B cell (primary cell): ENCODE data around the gene ALG1L2. TPM values are rescaled to one million over a fixed set of nuclear protein-coding genes. Genes with fewer than 3 reads are reported as not detected.
"Not testable (repeated sequence)": the region's sequence is repeated elsewhere in the genome, so short reads cannot be mapped to it uniquely, and the experiment has no call there.

Source experiments
- ATAC-seq: fragments of 200-7000 bp; cut with Tn5 transposase; one replicate; pipeline ENCODE4 v1.10.0; 2021; ENCODE audit warnings: low read depth, mild to moderate bottlenecking, moderate number of reproducible peaks, moderate library complexity
- CTCF ChIA-PET: fragments of 350-600 bp; sonication (Branson Sonifier 250); formaldehyde crosslinking; loops from one replicate; lab custom pipeline; 2021; ENCODE audit warnings: antibody characterized with exemption, inconsistent platforms; lab: Charles Lee
- POLR2A ChIA-PET: fragments of 350-600 bp; sonication (Branson Sonifier 250); formaldehyde crosslinking; loops from one replicate; lab custom pipeline; 2021; ENCODE audit warnings: antibody characterized with exemption; lab: Charles Lee
- DNase-seq: peaks from one replicate; pipeline ENCODE4 v3.0.0; 2013
- H2AFZ ChIP-seq: 2 replicates; pipeline ENCODE4 v1.6.1; 2012; ENCODE audit warnings: mild to moderate bottlenecking, low read depth, low read length; ENCODE audit not compliant: insufficient read depth, poor library complexity, severe bottlenecking
- H3K27ac ChIP-seq, 2 donors: 1 replicate in 1 of 2; 2 replicates in 1 of 2; pipeline ENCODE4 v1.5.1; 2012 to 2013; ENCODE audit warnings: low read length in 2 of 2, mild to moderate bottlenecking in 2 of 2, moderate library complexity in 1 of 2
- H3K27me3 ChIP-seq, 4 experiments: fragments of 200-600 bp in 1 of 4; sonication (generic) in 1 of 4; replicated peaks in 1 of 4; 1 replicate in 2 of 4; 2 replicates in 2 of 4; pipeline versions ENCODE4 v1.6.1 to v1.7.0; 2013 to 2016; ENCODE audit warnings: low read length in 3 of 4, mild to moderate bottlenecking in 2 of 4, mixed read lengths in 1 of 4, moderate library complexity in 1 of 4; ENCODE audit not compliant: insufficient read depth in 4 of 4, control insufficient read depth in 3 of 4; ENCODE audit errors: control extremely low read depth in 1 of 4
- H3K36me3 ChIP-seq, 2 experiments: replicated peaks in 1 of 2; 1 replicate in 1 of 2; 2 replicates in 1 of 2; pipeline versions ENCODE4 v1.6.1 to v1.7.1; 2013; ENCODE audit warnings: low read length in 1 of 2; ENCODE audit not compliant: insufficient read depth in 2 of 2, control insufficient read depth in 1 of 2; ENCODE audit errors: control extremely low read depth in 1 of 2, extremely low read depth in 1 of 2
- H3K4me1 ChIP-seq, 2 donors: fragments of 200-600 bp in 1 of 2; sonication (generic) in 1 of 2; 1 replicate in 1 of 2; 2 replicates in 1 of 2; pipeline versions ENCODE4 v1.5.1 to v1.6.1; 2013 to 2017; ENCODE audit warnings: low read length in 2 of 2; ENCODE audit not compliant: control insufficient read depth in 2 of 2, insufficient read depth in 2 of 2
- H3K4me2 ChIP-seq: replicated peaks from 2 replicates; pipeline ENCODE3; 2012; ENCODE audit warnings: mild to moderate bottlenecking, low read depth, low read length; ENCODE audit not compliant: poor library complexity, severe bottlenecking
- H3K4me3 ChIP-seq, 5 experiments: fragments of 200-600 bp in 1 of 5; sonication (generic) in 1 of 5; 1 replicate in 3 of 5; 2 replicates in 2 of 5; pipeline versions ENCODE4 v1.5.1 to v1.7.0; 2011 to 2016; ENCODE audit warnings: low read length in 4 of 5, mild to moderate bottlenecking in 4 of 5, low read depth in 2 of 5, control low read depth in 1 of 5, moderate library complexity in 1 of 5; ENCODE audit not compliant: insufficient read depth in 1 of 5; ENCODE audit errors: control extremely low read depth in 1 of 5, extremely low read depth in 1 of 5
- H3K79me2 ChIP-seq: fragments of 200-600 bp; sonication (generic); one replicate; pipeline ENCODE4 v1.6.0; 2016; ENCODE audit warnings: low read length; ENCODE audit not compliant: control insufficient read depth, insufficient read depth
- H3K9ac ChIP-seq: fragments of 200-600 bp; sonication (generic); 2 replicates; pipeline ENCODE4 v1.6.1; 2017; ENCODE audit warnings: mild to moderate bottlenecking, low read length, moderate library complexity
- H3K9me3 ChIP-seq, 3 donors: one replicate each; pipeline versions ENCODE4 v1.6.1 to v1.7.1; 2013; ENCODE audit warnings: low read length in 2 of 3; ENCODE audit not compliant: control insufficient read depth in 2 of 3, insufficient read depth in 1 of 3; ENCODE audit errors: control extremely low read depth in 1 of 3
- H4K20me1 ChIP-seq: 2 replicates; pipeline ENCODE4 v1.6.0; 2012; ENCODE audit warnings: mild to moderate bottlenecking, low read length; ENCODE audit not compliant: insufficient read depth, control insufficient read depth, poor library complexity, severe bottlenecking
- H3K27ac Mint-ChIP-seq: one replicate; pipeline ENCODE4 v1.8.0; 2021; ENCODE audit warnings: mixed read lengths
- H3K27me3 Mint-ChIP-seq: one replicate; pipeline ENCODE4 v1.8.0; 2021; ENCODE audit warnings: mixed read lengths
- H3K4me1 Mint-ChIP-seq: one replicate; pipeline ENCODE4 v1.8.0; 2021; ENCODE audit warnings: mixed read lengths
- H3K4me3 Mint-ChIP-seq: one replicate; pipeline ENCODE4 v1.8.0; 2021; ENCODE audit warnings: mixed read lengths
- H3K9me3 Mint-ChIP-seq: one replicate; pipeline ENCODE4 v1.8.0; 2022; ENCODE audit warnings: mixed read lengths; ENCODE audit not compliant: insufficient read depth
- WGBS: methylation state at CpG from one replicate; pipeline ENCODE4 v1.1.5; 2013; ENCODE audit warnings: missing lambda C conversion rate; ENCODE audit not compliant: insufficient coverage; 5-methylcytosine and 5-hydroxymethylcytosine counted together
- intact Hi-C: fragments of 100-400 bp; cut with micrococcal nuclease; formaldehyde crosslinking; loops from one replicate; pipeline ENCODE4 v1.10.0; 2022
- polyA plus RNA-seq: library from polyadenylated mRNA; depleted of rRNA; stranded (reverse); fragments of >200 nt; gene quantifications from 2 replicates; pipeline ENCODE4 v1.2.3, GENCODE V29; 2012
- total RNA-seq, 2 donors: library from RNA; stranded (reverse); fragments of 120-200 nt in 1 of 2; gene quantifications; 1 replicate in 1 of 2; 2 replicates in 1 of 2; pipeline versions ENCODE4 v1.2.3 to v1.2.4, GENCODE V29; 2013 to 2022

Gene ALG1L2
- total and polyA plus RNA-seq, 2 donors (not counting 1 experiment from before 2014, with no cell fraction given), result 8.8 TPM; not detected in 1

- intact Hi-C loops, H3K4me1 Mint-ChIP-seq, H3K27ac ChIP-seq, H3K4me3 Mint-ChIP-seq, H3K9me3 Mint-ChIP-seq, H3K4me2 ChIP-seq, H3K9me3 ChIP-seq, H3K27me3 ChIP-seq, ATAC-seq, H3K4me3 ChIP-seq, H4K20me1 ChIP-seq, H2AFZ ChIP-seq, H3K4me1 ChIP-seq, H3K27me3 Mint-ChIP-seq, POLR2A ChIA-PET, H3K27ac Mint-ChIP-seq, H3K9ac ChIP-seq, DNase-seq, H3K36me3 ChIP-seq, H3K79me2 ChIP-seq: not testable (repeated sequence)
- WGBS, result 94% methylated on average over 7 of the region's 14 CpGs
- CTCF ChIA-PET, result interaction anchor here (2.0 kb wide), 1 partner anchor 162 kb away, joined by 5 read pairs; no protein-coding TSS in a partner anchor
These were observed 22.6 kb downstream of the ALG1L2 start for GRCh38 chr3:130104191-130104590.

- H4K20me1 ChIP-seq, H3K27ac Mint-ChIP-seq, H3K9me3 ChIP-seq, ATAC-seq, H3K4me1 Mint-ChIP-seq, DNase-seq, H2AFZ ChIP-seq, H3K4me3 ChIP-seq, H3K4me2 ChIP-seq, H3K9me3 Mint-ChIP-seq, H3K27me3 ChIP-seq, H3K79me2 ChIP-seq, H3K9ac ChIP-seq, H3K4me1 ChIP-seq, H3K4me3 Mint-ChIP-seq, H3K27me3 Mint-ChIP-seq, H3K27ac ChIP-seq, H3K36me3 ChIP-seq, POLR2A ChIA-PET: not testable (repeated sequence)
- intact Hi-C loops, result loop anchor here (2.0 to 5.0 kb wide), 2 partner anchors 80 to 165 kb away; no protein-coding TSS in a partner anchor
- 89% methylated on average over 7 of the region's 13 CpGs for WGBS
- CTCF ChIA-PET, result interaction anchor here (3.1 kb wide), 1 partner anchor 166 kb away, joined by 17 read pairs; no protein-coding TSS in a partner anchor
These were observed 25.8 kb downstream of the ALG1L2 start for GRCh38 chr3:130107333-130107995.

- H3K4me2 ChIP-seq, H3K9me3 Mint-ChIP-seq, DNase-seq, H3K4me3 ChIP-seq, H3K27ac Mint-ChIP-seq, H3K36me3 ChIP-seq, H4K20me1 ChIP-seq, H3K27me3 Mint-ChIP-seq, ATAC-seq, H3K9me3 ChIP-seq, H3K4me3 Mint-ChIP-seq, POLR2A ChIA-PET, H3K27ac ChIP-seq, H3K9ac ChIP-seq, H3K79me2 ChIP-seq, H3K27me3 ChIP-seq, H2AFZ ChIP-seq: not testable (repeated sequence)
- peaks cover 13% of the 10 kb centered on the region for H3K4me1 Mint-ChIP-seq
- CTCF ChIA-PET, result interaction anchor here (1.0 kb wide), 1 partner anchor 80 kb away, joined by 3 read pairs; no protein-coding TSS in a partner anchor
- intact Hi-C loops, result loop anchor here (5.0 kb wide), 1 partner anchor 82 kb away; no protein-coding TSS in a partner anchor
- peaks cover 0 to 10% of the 10 kb centered on the region in 2 donors for H3K4me1 ChIP-seq
- 95% methylated on average over 12 of the region's 16 CpGs for WGBS
These were observed 27.4 kb downstream of the ALG1L2 start for GRCh38 chr3:130108836-130109585.
